HG03135 (cell line): Measurements from ENCODE around the gene BMPR2.
"Not testable (repeated sequence)": the region's sequence is repeated elsewhere in the genome, so short reads cannot be mapped to it uniquely, and the experiment has no call there.

Experiments
- ATAC-seq: cut with Tn5 transposase; IDR thresholded peaks from one replicate; pipeline ENCODE4 v1.9.1; 2021; ENCODE audit warnings: mild to moderate bottlenecking, moderate library complexity; ENCODE audit not compliant: unreplicated experiment

BMPR2 gene

GRCh38 chr2:202514732-202515131 is 138.6 kb downstream of the BMPR2 start:
- no peak for ATAC-seq

DNA sequence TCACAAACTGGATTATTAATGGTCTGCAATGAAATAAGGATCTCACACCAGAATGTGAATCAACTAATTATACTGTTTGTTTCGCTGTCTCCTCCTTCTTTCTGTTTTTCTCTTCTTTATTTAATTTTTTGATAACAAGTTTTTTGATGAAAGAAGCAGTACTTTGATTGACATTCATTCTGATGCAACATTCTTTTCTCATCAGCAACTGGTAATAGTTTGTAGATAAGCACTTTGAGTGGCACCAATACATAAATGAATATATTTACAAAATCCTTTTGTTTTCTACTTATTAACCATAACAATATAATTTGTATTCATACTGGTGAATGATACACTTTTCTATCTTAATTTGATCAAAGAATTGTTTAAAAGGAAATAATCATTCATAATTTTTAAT is 143.3 kb downstream of the BMPR2 start:
- ATAC-seq: no peak

DNA sequence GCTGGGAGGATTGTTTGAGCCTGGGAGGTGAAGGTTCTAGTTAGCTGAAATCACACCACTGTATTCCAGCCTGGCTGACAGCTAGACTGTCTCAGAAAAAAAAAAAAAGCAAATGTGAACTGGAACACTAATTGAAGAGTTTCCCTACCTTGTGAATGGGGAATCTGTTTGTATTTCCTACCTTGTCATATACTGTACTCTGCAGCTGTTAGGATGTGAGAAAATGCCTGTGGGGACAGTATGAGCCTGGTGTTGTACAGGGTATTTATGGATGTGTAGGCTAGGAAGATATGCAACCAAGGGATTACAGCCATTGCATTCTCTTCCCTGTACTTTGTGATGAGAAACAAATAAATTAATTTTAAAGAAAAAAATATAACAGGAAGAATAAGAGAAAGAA is 145.3 kb downstream of the BMPR2 start:
- no peak for ATAC-seq

DNA sequence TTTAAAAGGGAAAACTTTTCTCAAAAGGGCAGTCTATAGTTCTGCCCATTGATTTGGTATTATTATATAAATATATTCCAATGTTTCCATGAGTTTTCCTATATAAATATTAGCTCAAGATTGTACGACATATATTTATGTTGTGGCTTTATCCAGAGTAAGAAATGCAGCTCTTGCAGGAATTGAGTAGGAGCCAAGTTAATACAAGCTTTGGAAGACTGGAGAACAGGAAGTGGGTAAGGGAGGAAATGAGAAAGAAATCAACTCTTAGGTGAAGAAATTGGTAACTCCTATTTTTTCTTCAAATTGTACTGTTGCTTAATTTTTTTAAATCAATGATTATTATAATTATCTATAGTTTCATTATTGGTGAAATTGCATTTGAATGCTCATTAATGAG is 153.3 kb downstream of the BMPR2 start:
- no peak for ATAC-seq

- ATAC-seq: no peak
Observed at GRCh38 chr2:202530038-202530437, 153.9 kb downstream of the BMPR2 start.

GRCh38 chr2:202535290-202535689 is 159.2 kb downstream of the BMPR2 start:
- ATAC-seq: not testable (repeated sequence)

GRCh38 chr2:202541137-202541536 is 165.0 kb downstream of the BMPR2 start:
- ATAC-seq: no peak

- ATAC-seq: no peak
Observed at GRCh38 chr2:202542142-202542541, 166.0 kb downstream of the BMPR2 start.

- no peak for ATAC-seq
Observed at GRCh38 chr2:202545523-202545922, 169.4 kb downstream of the BMPR2 start.

- no peak for ATAC-seq
Observed at GRCh38 chr2:202545931-202546330, 169.8 kb downstream of the BMPR2 start.

GRCh38 chr2:202546499-202547141 is 170.5 kb downstream of the BMPR2 start:
- not testable (repeated sequence) for ATAC-seq

DNA sequence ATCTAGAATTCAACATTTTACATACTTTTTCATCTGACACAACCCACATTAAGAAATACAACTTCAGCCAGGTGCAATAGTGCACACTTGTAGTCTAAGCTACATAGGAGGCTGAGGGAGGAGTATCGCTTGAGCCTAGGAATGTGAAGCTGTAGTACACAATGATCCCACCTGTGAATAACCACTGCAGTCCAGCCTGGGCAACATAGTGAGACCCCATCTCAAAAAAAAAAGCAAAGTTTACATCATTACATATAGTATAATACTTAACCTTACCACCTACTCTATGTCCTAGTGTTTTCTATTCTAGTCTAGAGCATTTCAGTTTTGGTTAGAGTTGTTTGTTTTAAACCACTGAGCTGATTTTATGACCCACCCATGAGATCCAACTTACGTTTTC is 172.1 kb downstream of the BMPR2 start:
- no peak for ATAC-seq

DNA sequence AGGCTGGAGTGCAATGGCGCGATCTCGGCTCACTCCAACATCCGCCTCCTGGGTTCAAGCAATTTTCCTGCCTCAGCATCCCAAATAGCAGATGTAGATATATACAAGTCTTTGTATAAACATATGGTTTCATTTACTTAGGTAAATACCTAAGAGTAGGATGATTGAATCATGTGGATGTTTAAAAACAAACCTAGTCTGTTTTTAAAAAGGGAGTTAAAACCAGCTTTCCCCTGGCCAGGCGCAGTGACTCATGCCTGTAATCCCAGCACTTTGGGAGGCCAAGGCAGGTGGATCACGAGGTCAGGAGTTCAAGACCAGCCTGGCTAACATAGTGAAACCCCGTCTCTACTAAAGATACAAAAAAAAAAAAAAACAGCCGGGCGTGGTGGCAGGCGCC is 174.9 kb downstream of the BMPR2 start:
- not testable (repeated sequence) for ATAC-seq

GRCh38 chr2:202555356-202555755 is 179.2 kb downstream of the BMPR2 start:
- ATAC-seq: no peak

DNA sequence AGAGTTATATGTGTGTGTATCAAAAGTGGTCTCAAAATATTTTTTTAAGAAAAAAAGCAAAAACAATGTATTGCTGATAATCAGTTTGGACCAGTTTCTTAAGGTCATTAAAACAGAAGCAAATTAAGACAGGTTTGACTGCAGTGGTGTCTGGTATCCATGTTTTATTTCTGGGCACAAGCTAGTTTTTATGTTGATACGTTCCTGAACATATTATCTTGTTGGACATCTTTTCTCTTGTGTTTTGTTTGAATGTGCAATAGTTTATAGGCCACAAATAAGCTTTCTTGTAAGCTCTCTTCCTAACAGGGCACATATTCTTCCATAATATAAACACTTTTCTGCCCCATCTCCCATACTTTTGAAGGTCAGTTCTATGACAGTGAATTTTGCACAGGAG is 184.1 kb downstream of the BMPR2 start:
- no peak for ATAC-seq

- ATAC-seq: no peak
Observed at GRCh38 chr2:202564226-202564625, 188.1 kb downstream of the BMPR2 start.

DNA sequence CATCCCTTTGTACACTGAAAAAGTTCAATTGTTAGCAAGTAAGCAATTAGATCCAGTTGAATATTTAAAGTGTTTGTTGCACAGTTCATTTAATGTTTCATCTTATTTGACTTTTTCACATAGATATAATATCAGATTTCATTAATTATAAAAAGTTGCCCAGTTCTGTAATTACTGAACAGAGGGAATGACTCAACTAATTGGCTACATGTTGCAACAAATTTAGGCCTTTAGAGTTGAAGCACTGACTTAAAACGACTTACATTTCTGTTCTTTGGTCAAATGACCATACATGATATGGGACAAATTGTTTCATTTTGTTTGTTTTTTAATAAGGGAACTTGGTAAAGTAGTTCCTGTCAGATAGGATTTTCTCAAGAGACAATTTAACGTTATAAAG is 190.2 kb downstream of the BMPR2 start:
- ATAC-seq: no peak

GRCh38 chr2:202574541-202574940 is 198.4 kb downstream of the BMPR2 start:
- ATAC-seq: no peak

GRCh38 chr2:202575194-202575593 is 199.1 kb downstream of the BMPR2 start:
- ATAC-seq: not testable (repeated sequence)

GRCh38 chr2:202577250-202578183 is 201.4 kb downstream of the BMPR2 start:
- ATAC-seq: no peak

DNA sequence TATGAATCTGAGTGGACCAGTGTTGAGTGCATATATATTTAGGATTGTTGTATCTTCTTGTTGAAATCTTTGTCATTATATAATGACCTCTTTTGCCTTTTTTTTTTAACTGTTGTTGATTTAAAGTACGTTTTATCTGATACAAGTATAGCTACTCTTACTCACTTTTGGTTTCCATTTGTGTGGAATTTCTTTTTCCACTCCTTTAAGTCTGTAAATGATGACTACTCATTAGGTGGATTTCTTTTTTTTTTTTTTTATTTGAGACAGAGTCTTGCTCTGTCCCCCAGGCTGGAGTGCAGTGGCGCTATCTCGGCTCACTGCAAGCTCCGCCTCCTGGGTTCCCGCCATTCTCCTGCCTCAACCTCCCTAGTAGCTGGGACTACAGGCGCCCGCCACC is 206.7 kb downstream of the BMPR2 start:
- ATAC-seq: not testable (repeated sequence)

- ATAC-seq: no peak
Observed at GRCh38 chr2:202583709-202584219, 207.6 kb downstream of the BMPR2 start.
